GM18511 (cell line): ENCODE measurements around the gene COX7A1.
"Not testable (repeated sequence)": the region's sequence is repeated elsewhere in the genome, so short reads cannot be mapped to it uniquely, and the experiment has no call there.

ENCODE experiments used
- ATAC-seq: cut with Tn5 transposase; IDR thresholded peaks from one replicate; pipeline ENCODE4 v1.9.1; 2021; ENCODE audit warnings: mild to moderate bottlenecking, moderate library complexity; ENCODE audit not compliant: unreplicated experiment

Gene COX7A1

GRCh38 chr19:36142046-36142445 is 10.2 kb downstream of the COX7A1 start:
- ATAC-seq, result no peak

GRCh38 chr19:36141039-36141927 is 11.0 kb downstream of the COX7A1 start:
- peak; percentile 42 for ATAC-seq

- ATAC-seq, result peak; percentile 27
Observed at GRCh38 chr19:36140304-36141038, 11.8 kb downstream of the COX7A1 start.

GRCh38 chr19:36139473-36140303 is 12.6 kb downstream of the COX7A1 start, which contains the start of gene CAPNS1:
CAPNS1 (plus strand) TSS chr19:36140066; CDS start chr19:36141012, 946 bp downstream.
- peak; percentile 84 for ATAC-seq

GRCh38 chr19:36139120-36139472 is 13.2 kb downstream of the COX7A1 start:
- no peak for ATAC-seq

- ATAC-seq, result no peak
Observed at GRCh38 chr19:36136964-36137686, 15.1 kb downstream of the COX7A1 start.

- ATAC-seq, result not testable (repeated sequence)
Observed at GRCh38 chr19:36134867-36135266, 17.4 kb downstream of the COX7A1 start.

- not testable (repeated sequence) for ATAC-seq
Observed at GRCh38 chr19:36131221-36131620, 21.0 kb downstream of the COX7A1 start.

GRCh38 chr19:36128392-36128736 is 23.9 kb downstream of the COX7A1 start:
- ATAC-seq, result peak; percentile 17

GRCh38 chr19:36125557-36125956 is 26.7 kb downstream of the COX7A1 start:
- no peak for ATAC-seq

GRCh38 chr19:36121486-36122124 is 30.6 kb downstream of the COX7A1 start:
- no peak for ATAC-seq

- no peak for ATAC-seq
Observed at GRCh38 chr19:36120984-36121358, 31.3 kb downstream of the COX7A1 start.

- ATAC-seq, result no peak
Observed at GRCh38 chr19:36120092-36120983, 31.9 kb downstream of the COX7A1 start.

GRCh38 chr19:36116344-36116637 is 36.0 kb downstream of the COX7A1 start:
- no peak for ATAC-seq

GRCh38 chr19:36115453-36116343 is 36.5 kb downstream of the COX7A1 start, which contains the start of gene TBCB:
TBCB (plus strand) TSS chr19:36115468; CDS start chr19:36115561, 93 bp downstream.
- ATAC-seq, result peak; percentile 35

- peak; percentile 84 for ATAC-seq
Observed at GRCh38 chr19:36114721-36115452, 37.4 kb downstream of the COX7A1 start, which contains the start of gene POLR2I. POLR2I (minus strand) TSS chr19:36114875; CDS start chr19:36114856, 19 bp downstream.
